Smooth muscle cell (in vitro differentiated cells): Measurements from ENCODE around the gene TTLL3. TPM values are rescaled to one million over a fixed set of nuclear protein-coding genes. Genes with fewer than 3 reads are reported as not detected.
"Not testable (repeated sequence)": the region's sequence is repeated elsewhere in the genome, so short reads cannot be mapped to it uniquely, and the experiment has no call there.

Source experiments
- DNase-seq: peaks from one replicate; lab custom pipeline; 2025; ENCODE audit not compliant: unreplicated experiment; lab: John Stamatoyannopoulos, UW
- H2AFZ ChIP-seq: fragments of 200-600 bp; sonication (generic); 2 replicates; pipeline ENCODE4 v1.6.0; 2016; ENCODE audit warnings: antibody characterized with exemption, low read depth, mild to moderate bottlenecking
- H3F3A ChIP-seq: fragments of 200-600 bp; sonication (generic); 2 replicates; pipeline ENCODE4 v1.6.0; 2017; ENCODE audit warnings: antibody characterized with exemption, low read depth
- H3K27ac ChIP-seq: fragments of 200-600 bp; sonication (generic); 2 replicates; pipeline ENCODE4 v1.5.1; 2016; ENCODE audit warnings: low read depth, mild to moderate bottlenecking
- H3K27me3 ChIP-seq: fragments of 200-600 bp; sonication (generic); 2 replicates; pipeline ENCODE4 v1.6.1; 2016; ENCODE audit warnings: low read depth, mild to moderate bottlenecking
- H3K36me3 ChIP-seq: fragments of 200-600 bp; sonication (generic); 2 replicates; pipeline ENCODE4 v1.5.1; 2016; ENCODE audit warnings: low read depth
- H3K4me1 ChIP-seq: fragments of 200-600 bp; sonication (generic); 2 replicates; pipeline ENCODE4 v1.5.1; 2016; ENCODE audit warnings: low read depth
- H3K4me2 ChIP-seq: fragments of 200-600 bp; sonication (generic); 2 replicates; pipeline ENCODE4 v1.6.0; 2016; ENCODE audit warnings: mild to moderate bottlenecking
- H3K4me3 ChIP-seq: fragments of 200-600 bp; sonication (generic); 2 replicates; pipeline ENCODE4 v1.5.1; 2016; ENCODE audit warnings: mild to moderate bottlenecking
- H3K79me2 ChIP-seq: fragments of 200-600 bp; sonication (generic); 2 replicates; pipeline ENCODE4 v1.6.0; 2016; ENCODE audit warnings: low read depth, mild to moderate bottlenecking
- H3K9ac ChIP-seq: fragments of 200-600 bp; sonication (generic); 2 replicates; pipeline ENCODE4 v1.6.0; 2016; ENCODE audit warnings: low read depth
- H3K9me3 ChIP-seq: fragments of 200-600 bp; sonication (generic); replicated peaks from 2 replicates; pipeline ENCODE4 v1.5.1; 2016; ENCODE audit warnings: low read depth
- H4K20me1 ChIP-seq: fragments of 200-600 bp; sonication (generic); 2 replicates; pipeline ENCODE4 v1.6.0; 2016; ENCODE audit warnings: low read depth
- CTCF ChIP-seq: fragments of 200-600 bp; sonication (generic); IDR thresholded peaks from 2 replicates; pipeline ENCODE4 v1.5.1; 2017; ENCODE audit warnings: borderline replicate concordance, mild to moderate bottlenecking, antibody characterized with exemption; ENCODE audit not compliant: insufficient read depth, poor library complexity, severe bottlenecking
- WGBS: methylation state at CpG from one replicate; pipeline ENCODE4 v1.1.7; 2016; ENCODE audit warnings: low lambda C conversion rate; 5-methylcytosine and 5-hydroxymethylcytosine counted together
- polyA plus RNA-seq: library from polyadenylated mRNA; unstranded; fragments of >200 nt; fragmentation: Nextera tagmentation; extraction: Ambion mirVana; gene quantifications from 2 replicates; pipeline ENCODE4 v1.2.1, GENCODE V29; 2016
- total RNA-seq: library from RNA; depleted of rRNA; stranded (reverse); fragments of >200 nt; gene quantifications from 2 replicates; pipeline ENCODE4 v1.2.3, GENCODE V29; 2014

TTLL3 gene
- total and polyA plus RNA-seq, 2 experiments from 2014 or later = 16.4 to 25.6 TPM

- no peaks in the 10 kb centered on the region for H3F3A ChIP-seq
- no peak overlapping the region for H3K9ac ChIP-seq
- no peaks in the 10 kb centered on the region for H4K20me1 ChIP-seq
- H3K9me3 ChIP-seq = no peaks in the 10 kb centered on the region
- H2AFZ ChIP-seq = no peak overlapping the region
- H3K27me3 ChIP-seq = no peaks in the 10 kb centered on the region
- no peak for TF ChIP-seq CTCF
- H3K4me1 ChIP-seq = peaks cover 8% of the 10 kb centered on the region
- no peaks in the 10 kb centered on the region for H3K36me3 ChIP-seq
- H3K4me3 ChIP-seq = no peak overlapping the region
- no peak overlapping the region for H3K27ac ChIP-seq
- H3K79me2 ChIP-seq = no peaks in the 10 kb centered on the region
- WGBS = 92% methylated on average over 6 of the region's 6 CpGs
- H3K4me2 ChIP-seq = no peak overlapping the region
- no peak for DNase-seq
Observed at GRCh38 chr3:9852528-9852927, 42.5 kb downstream of the TTLL3 start.

GRCh38 chr3:9854291-9854940 lies 44.4 kb downstream of the TTLL3 start:
- not testable (repeated sequence) for H3K9ac ChIP-seq, H3K4me2 ChIP-seq, H3K36me3 ChIP-seq, H3K27me3 ChIP-seq, H3F3A ChIP-seq, H3K4me3 ChIP-seq, H3K9me3 ChIP-seq, H3K27ac ChIP-seq, H4K20me1 ChIP-seq, H3K79me2 ChIP-seq, H3K4me1 ChIP-seq, H2AFZ ChIP-seq, DNase-seq
- 71% methylated on average over 11 of the region's 11 CpGs for WGBS

- Histone ChIP-seq H3K79me2 (no peaks in the 10 kb centered on the region), H3K36me3 (no peaks in the 10 kb centered on the region), H3K9me3 (no peaks in the 10 kb centered on the region)
Observed at GRCh38 chr3:9855594-9855993, 45.5 kb downstream of the TTLL3 start.

GRCh38 chr3:9859530-9860025 lies 49.5 kb downstream of the TTLL3 start:
- WGBS = 91% methylated on average over 12 of the region's 12 CpGs
- Histone ChIP-seq H3K27ac (no peak overlapping the region), H3K4me1 (peaks cover 2% of the 10 kb centered on the region), H3F3A (no peaks in the 10 kb centered on the region), H4K20me1 (no peaks in the 10 kb centered on the region), H3K4me2 (no peak overlapping the region), H3K4me3 (no peak overlapping the region), H3K27me3 (no peaks in the 10 kb centered on the region), H3K79me2 (no peaks in the 10 kb centered on the region), H3K9ac (no peak overlapping the region), H2AFZ (no peak overlapping the region), H3K9me3 (no peaks in the 10 kb centered on the region), H3K36me3 (no peaks in the 10 kb centered on the region)
- DNase-seq = no peak
- TF ChIP-seq CTCF = no peak

More at GRCh38 chr3:9855594-9855993, 45.5 kb downstream of the TTLL3 start:
- peaks cover 8% of the 10 kb centered on the region for H3K4me1 ChIP-seq
- 95% methylated on average over 3 of the region's 3 CpGs for WGBS
- no peak overlapping the region for H2AFZ ChIP-seq
- H4K20me1 ChIP-seq = no peaks in the 10 kb centered on the region
- H3K9ac ChIP-seq = no peak overlapping the region
- DNase-seq = no peak
- no peak overlapping the region for H3K4me2 ChIP-seq
- no peak overlapping the region for H3K4me3 ChIP-seq
- no peak for TF ChIP-seq CTCF
- no peaks in the 10 kb centered on the region for H3K27me3 ChIP-seq
- H3K27ac ChIP-seq = no peak overlapping the region
- H3F3A ChIP-seq = no peaks in the 10 kb centered on the region
